ENCODE measurements around the gene CLSTN2.

Gene CLSTN2

DNA sequence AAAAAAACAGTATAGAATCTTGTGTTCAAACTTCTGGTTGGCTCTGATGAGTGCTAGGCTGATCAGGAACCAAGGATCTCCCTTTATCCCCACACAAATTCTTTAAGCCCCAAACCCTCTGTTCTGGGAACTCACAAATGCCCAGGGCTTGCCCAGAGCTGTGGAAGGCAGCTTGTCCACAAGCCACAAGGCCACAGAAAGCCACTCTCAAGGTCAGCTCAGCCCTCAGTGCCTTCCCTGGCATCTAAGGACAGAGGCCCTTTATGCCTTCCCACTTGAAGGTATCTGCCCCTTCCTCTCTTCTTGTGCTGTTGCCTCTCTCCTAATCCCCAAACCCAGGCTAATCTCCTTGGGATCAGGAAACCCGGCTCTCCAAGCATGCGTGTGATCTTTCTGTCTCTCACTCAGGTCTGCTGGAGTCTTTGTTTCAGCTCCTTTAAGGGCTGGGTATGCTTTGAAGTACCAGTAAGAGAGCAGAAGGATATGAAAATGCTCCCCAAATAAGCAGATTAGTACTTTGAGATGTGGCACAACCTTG lies 597.9 kb downstream of the CLSTN2 start:
- Mint-ChIP-seq H3K9me3 (peaks cover 0 to 5% of the 10 kb centered on the region in 2 donors), H3K4me3 (no peak overlapping the region), H3K4me1 (no peaks in the 10 kb centered on the region), H3K27me3 (no peaks in the 10 kb centered on the region), H3K27ac (no peak overlapping the region)
- no peak for ATAC-seq
- no peak for DNase-seq

DNA sequence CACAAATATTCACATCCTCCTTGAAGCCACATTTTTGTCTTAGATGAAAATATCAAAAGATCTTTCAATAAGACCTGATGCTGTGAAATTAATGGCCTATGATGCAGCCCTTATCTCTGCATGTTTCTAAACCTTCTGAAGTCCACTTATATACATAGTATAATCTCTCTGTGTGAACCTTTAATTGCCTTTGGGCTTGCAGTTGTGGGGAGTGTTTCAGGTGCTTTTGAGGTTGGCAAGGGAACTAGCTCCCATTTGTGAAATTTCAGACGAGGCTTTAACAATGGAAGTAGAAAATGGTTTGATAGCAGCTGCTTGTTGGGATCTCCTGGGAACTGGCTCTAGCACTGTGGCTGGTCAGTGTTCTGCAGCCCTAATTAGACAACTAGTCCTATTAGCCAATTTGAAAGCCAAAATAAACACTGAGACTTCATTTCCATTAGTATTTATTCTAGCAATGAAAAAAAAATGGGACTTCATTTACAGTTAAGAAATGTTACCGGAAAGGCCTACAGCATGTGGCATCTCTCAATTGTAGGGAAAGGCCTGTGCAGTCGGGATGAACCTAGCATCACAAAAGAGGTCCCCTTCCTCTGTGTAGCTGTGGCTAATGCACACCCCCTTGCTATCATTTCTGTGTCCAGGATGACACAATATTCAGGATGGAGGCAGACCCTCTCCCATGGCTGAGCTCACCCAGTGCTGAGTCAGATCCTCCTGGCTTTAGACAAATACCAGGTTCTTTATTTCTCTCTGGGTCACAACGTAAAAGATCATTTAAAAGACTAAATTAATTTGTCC lies 602.1 kb downstream of the CLSTN2 start:
- DNase-seq (no peak), ATAC-seq (no peak)
- Mint-ChIP-seq H3K27me3 (no peaks in the 10 kb centered on the region), H3K27ac (no peak overlapping the region), H3K4me3 (no peak overlapping the region), H3K4me1 (no peaks in the 10 kb centered on the region), H3K9me3 (no peaks in the 10 kb centered on the region)

DNA sequence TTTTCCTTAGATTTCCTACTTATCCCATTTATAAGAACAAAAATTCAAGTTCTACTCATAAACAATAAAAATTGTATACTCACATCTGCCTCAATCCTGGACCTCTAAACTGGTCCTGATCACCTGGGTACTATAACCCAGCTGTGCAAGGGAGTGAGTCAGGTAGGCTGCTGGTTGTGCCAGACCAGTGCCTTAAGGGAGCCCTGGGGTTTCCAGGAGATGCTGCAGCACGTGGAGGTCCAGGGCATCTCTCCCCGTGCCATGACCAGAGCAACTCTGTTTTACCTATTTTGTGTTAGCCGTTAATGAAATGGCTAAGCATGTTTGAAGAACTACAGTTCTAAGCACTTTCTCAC lies 602.7 kb downstream of the CLSTN2 start:
- no peak for ATAC-seq
- Mint-ChIP-seq H3K27me3 (no peaks in the 10 kb centered on the region), H3K27ac (no peak overlapping the region), H3K4me1 (no peaks in the 10 kb centered on the region), H3K9me3 (no peaks in the 10 kb centered on the region), H3K4me3 (no peak overlapping the region)
- DNase-seq: no peak

DNA sequence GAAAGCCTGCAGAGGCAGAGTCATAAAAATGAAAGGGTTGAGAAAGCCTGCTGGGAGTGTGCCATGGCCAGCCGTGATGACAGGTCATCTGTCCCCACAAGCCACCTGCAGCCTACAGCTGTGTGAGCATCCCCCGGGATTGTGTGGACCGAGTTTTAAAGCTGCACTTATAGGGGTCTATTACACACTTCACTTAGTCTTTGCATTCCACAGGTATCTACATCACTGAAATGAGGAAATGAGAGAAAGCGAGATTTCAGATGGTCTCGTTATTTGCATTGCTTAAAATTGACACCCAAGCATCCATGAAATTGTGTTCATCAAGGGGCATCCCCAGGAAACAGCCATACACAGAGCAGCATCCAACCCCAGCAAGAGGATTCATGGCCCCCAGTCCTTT lies 605.3 kb downstream of the CLSTN2 start:
- H3K4me3 Mint-ChIP-seq: no peak overlapping the region
- no peaks in the 10 kb centered on the region for H3K27me3 Mint-ChIP-seq
- H3K27ac Mint-ChIP-seq: no peak overlapping the region
- DNase-seq (no peak), ATAC-seq (no peak)
- no peaks in the 10 kb centered on the region for H3K9me3 Mint-ChIP-seq
- no peaks in the 10 kb centered on the region for H3K4me1 Mint-ChIP-seq

DNA sequence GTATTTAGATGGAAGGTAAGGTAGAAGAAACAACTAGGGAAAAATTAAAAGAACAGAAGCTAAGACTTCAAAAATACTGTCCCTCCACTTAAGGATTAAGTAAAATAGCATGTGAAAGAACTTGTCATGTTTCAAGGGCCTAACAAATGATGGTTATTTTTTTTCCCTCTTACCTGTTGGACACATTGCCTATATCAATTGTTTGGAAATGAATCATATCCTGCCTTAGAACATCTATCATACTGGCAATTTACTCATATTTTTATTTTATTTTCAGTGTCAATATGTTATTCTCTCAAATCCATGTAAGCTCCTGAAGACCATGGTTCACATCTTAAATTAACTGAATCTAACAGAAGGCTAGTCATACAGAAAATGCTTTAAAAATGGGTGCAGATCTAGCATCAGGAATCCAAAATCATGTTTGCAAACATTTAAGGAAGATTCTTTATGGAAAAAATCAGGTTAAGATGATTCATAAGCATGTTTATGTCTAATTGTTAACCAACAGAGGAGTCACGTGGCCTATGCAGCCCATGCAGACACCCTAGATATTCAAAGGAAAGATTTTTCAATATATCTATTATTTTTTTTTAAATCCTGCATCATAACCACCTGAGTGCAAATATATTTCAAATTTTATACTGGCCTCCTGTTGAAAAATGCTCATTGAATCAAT lies 607.1 kb downstream of the CLSTN2 start:
- no peak for ATAC-seq
- H3K9me3 Mint-ChIP-seq: no peaks in the 10 kb centered on the region
- H3K27me3 Mint-ChIP-seq: no peaks in the 10 kb centered on the region
- H3K4me1 Mint-ChIP-seq: no peaks in the 10 kb centered on the region
- DNase-seq: no peak
- H3K4me3 Mint-ChIP-seq: no peak overlapping the region
- no peak overlapping the region for H3K27ac Mint-ChIP-seq

DNA sequence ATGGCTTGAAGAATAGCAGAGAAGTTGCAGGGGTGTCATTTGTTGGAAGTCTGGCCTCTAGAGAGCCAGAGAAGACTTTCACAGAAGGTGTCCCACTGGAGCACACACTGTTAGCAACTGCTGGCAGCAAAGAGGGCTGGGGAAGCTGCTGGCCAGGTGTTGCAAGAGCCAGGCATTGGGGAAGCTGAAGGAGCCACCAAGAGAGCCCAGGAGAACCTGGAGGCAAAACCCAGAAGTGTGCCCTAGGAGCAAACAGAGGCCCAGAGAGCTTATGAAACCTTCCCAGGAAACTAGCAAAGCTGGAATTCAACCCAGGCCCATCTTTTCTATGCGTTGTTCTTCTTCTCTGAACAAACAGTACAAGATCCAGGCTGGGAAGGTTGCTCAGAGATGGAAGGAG lies 610.2 kb downstream of the CLSTN2 start:
- Mint-ChIP-seq H3K27ac (peak overlapping the region in 1 of 2 donors; percentile 28), H3K4me3 (no peak overlapping the region), H3K9me3 (no peaks in the 10 kb centered on the region), H3K27me3 (no peaks in the 10 kb centered on the region), H3K4me1 (no peaks in the 10 kb centered on the region)
- DNase-seq (no peak), ATAC-seq (no peak)

DNA sequence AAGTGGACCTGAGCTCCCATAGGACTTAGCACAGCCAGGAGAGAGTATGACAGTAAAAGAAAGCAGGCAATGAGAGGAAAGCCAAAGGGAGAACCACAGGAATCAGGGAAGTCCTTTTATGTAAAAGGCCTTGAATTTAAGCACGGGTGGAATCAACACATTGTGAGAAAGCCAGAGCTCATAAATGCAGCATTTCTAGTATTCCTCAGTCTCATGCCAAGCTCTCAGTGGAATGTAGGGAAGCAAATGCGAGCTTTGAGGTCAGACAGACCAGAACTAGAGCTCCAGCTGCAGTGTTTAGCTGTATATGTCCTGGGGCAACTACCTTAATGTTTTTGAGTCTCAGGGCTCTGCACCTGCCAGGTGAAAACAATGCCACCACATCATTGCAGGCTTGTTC lies 610.8 kb downstream of the CLSTN2 start:
- Mint-ChIP-seq H3K9me3 (no peaks in the 10 kb centered on the region), H3K27ac (no peak overlapping the region), H3K4me3 (no peak overlapping the region), H3K27me3 (no peaks in the 10 kb centered on the region), H3K4me1 (no peaks in the 10 kb centered on the region)
- no peak for ATAC-seq
- DNase-seq: no peak

DNA sequence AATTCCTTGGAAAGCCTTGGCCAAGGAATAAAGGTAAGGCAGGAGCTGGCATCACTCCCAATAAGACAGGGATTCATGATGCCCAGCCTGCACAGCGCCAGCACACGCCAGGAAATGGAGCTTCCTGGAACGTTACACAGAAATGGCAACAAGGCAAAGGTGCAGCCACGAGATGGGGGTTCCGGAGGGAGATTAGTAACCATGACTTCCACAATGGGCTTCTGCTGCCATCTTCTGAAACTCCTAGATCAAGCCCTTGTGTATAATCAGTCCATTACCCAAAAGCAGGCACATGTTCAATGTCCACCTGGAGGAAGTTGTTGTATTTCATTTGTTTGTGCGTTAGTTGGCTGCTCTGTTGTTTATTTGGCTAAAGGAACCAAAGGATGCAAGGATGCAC lies 611.7 kb downstream of the CLSTN2 start:
- Mint-ChIP-seq H3K27ac (no peak overlapping the region), H3K27me3 (no peaks in the 10 kb centered on the region), H3K4me3 (no peak overlapping the region), H3K4me1 (no peaks in the 10 kb centered on the region), H3K9me3 (no peaks in the 10 kb centered on the region)
- no peak for DNase-seq
- ATAC-seq: no peak

DNA sequence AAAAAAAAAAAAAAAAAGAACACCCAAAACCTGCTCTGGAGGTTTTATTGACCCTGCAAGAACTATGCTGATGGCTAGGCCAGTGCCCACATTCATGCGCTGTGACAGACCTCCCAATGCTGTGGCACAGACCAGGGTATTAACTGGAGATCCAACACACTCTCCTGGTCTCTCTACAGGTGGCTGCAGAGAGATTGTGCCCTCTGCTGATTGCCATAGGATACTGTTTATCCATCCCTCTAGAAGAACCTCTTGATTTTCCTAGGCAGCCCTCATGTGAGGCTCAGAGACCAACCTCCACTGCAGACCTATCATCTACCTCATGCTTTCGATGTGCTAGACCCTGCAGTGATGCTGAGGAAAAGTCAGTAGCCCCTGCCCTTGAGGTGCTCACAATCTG lies 617.4 kb downstream of the CLSTN2 start:
- no peak overlapping the region for H3K4me3 Mint-ChIP-seq
- DNase-seq: no peak
- no peak for ATAC-seq
- no peaks in the 10 kb centered on the region for H3K9me3 Mint-ChIP-seq
- H3K27ac Mint-ChIP-seq: no peak overlapping the region
- H3K27me3 Mint-ChIP-seq: no peaks in the 10 kb centered on the region
- H3K4me1 Mint-ChIP-seq: no peaks in the 10 kb centered on the region

DNA sequence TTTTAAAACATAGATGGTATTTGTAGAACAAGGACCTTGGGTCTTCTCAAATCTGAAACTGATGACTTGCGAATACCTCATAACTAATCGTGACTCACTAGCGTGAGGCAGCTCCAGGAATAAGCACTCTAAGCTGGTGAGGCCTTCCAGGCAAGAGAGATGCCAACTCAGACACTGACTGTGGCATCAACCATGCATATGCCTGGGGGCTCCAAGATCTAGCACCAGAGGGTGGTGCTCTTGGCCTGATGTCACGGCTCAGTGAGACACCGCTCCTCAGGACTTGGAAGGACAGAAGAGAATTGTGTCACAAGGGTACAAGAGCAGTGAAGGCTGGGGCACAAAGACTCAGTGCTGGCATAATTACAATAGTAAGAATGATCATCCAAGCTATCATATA lies 617.9 kb downstream of the CLSTN2 start:
- ATAC-seq: no peak
- no peak overlapping the region for H3K27ac Mint-ChIP-seq
- H3K4me1 Mint-ChIP-seq: no peaks in the 10 kb centered on the region
- H3K4me3 Mint-ChIP-seq: no peak overlapping the region
- H3K27me3 Mint-ChIP-seq: no peaks in the 10 kb centered on the region
- H3K9me3 Mint-ChIP-seq: no peaks in the 10 kb centered on the region
- no peak for DNase-seq

DNA sequence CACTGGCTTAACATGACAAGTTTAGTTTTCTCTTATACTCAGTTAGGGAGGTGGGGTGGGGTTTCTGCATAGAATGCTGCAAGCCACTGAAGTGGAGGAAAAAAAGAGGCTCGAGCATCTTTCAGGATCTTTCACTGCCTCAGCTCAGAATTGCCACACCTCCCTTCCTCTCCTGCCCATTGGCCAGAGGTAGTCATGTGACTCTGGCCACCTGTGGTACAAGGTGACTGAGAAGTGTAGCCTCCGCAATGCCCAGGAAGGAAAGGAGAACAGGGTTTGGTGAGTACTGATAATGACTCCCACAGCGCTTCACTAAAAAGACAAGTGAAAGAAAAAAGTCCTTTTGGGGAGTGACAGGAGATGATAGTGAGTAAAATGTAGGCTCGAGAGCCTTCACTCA lies 618.6 kb downstream of the CLSTN2 start:
- Mint-ChIP-seq H3K9me3 (no peaks in the 10 kb centered on the region), H3K4me1 (no peaks in the 10 kb centered on the region), H3K27me3 (no peaks in the 10 kb centered on the region), H3K4me3 (no peak overlapping the region), H3K27ac (no peak overlapping the region)
- ATAC-seq: no peak
- DNase-seq: no peak

DNA sequence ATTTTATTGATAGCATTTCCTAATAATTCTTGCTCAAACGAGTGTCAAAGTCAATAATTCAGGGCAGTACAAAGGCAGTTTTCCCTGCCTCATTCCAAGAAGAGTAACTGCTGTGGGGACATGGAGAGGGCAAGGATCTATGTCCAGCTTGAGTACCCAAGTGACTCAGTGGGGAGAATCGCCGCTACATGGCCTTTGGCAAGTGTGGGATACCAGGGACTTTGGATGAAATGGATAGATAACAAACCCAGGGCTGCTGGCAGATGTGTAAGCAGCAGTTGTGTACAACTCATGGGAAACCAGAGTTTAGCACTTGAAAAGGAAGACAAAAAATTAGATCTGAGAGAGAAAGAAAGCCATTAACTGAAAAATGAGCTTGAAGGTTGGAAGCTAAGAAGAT lies 620.7 kb downstream of the CLSTN2 start:
- peaks cover 6% of the 10 kb centered on the region for H3K27me3 Mint-ChIP-seq
- no peak for ATAC-seq
- no peaks in the 10 kb centered on the region for H3K4me1 Mint-ChIP-seq
- H3K4me3 Mint-ChIP-seq: no peak overlapping the region
- no peak overlapping the region for H3K27ac Mint-ChIP-seq
- no peak for DNase-seq
- H3K9me3 Mint-ChIP-seq: no peaks in the 10 kb centered on the region

DNA sequence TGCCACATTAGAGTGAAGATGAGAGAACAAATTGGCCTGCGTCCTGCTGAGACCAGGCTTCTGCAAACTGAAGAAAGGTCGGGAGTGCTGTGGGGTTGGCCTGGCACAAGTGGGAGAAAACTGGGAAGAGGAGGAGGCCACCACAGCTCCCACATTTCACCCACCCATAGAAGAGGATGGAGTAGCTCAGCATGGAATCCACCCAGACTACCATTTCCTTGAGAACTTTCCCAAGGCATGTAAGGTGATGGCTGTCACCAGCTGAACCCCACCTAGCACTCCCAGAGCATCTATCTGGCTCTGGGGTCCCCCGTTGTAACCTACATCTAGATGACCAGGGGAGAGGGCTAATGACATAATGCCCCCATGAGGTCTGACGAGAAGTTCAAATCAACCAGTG lies 622.5 kb downstream of the CLSTN2 start:
- DNase-seq (no peak), ATAC-seq (no peak)
- Mint-ChIP-seq H3K4me1 (no peaks in the 10 kb centered on the region), H3K9me3 (no peaks in the 10 kb centered on the region), H3K4me3 (no peak overlapping the region), H3K27me3 (peaks cover 6% of the 10 kb centered on the region), H3K27ac (peak overlapping the region in 1 of 2 donors; percentile 68)

DNA sequence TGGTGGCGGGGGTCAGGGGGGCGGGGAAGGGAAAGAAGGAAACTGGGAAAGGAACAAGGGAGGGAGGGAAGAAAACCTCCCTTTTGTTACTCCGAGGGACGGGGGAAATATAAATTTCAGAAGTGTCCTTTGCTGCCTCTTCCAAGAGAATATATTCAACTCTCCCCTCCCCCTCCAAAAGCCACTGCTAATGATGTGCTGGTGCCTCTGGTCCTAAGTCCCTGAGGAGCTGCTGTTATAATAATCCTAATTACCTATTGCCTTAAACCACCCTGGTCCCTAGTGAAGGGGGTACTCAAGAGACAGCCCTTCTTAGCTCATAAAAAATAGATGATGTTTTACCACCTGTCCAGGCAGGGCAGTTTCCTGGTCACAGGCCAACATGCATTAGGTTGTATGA lies 624.6 kb downstream of the CLSTN2 start:
- H3K4me1 Mint-ChIP-seq: no peaks in the 10 kb centered on the region
- H3K27me3 Mint-ChIP-seq: peaks cover 13% of the 10 kb centered on the region
- no peak overlapping the region for H3K27ac Mint-ChIP-seq
- H3K9me3 Mint-ChIP-seq: no peaks in the 10 kb centered on the region
- H3K4me3 Mint-ChIP-seq: no peak overlapping the region
- DNase-seq: no peak
- no peak for ATAC-seq

DNA sequence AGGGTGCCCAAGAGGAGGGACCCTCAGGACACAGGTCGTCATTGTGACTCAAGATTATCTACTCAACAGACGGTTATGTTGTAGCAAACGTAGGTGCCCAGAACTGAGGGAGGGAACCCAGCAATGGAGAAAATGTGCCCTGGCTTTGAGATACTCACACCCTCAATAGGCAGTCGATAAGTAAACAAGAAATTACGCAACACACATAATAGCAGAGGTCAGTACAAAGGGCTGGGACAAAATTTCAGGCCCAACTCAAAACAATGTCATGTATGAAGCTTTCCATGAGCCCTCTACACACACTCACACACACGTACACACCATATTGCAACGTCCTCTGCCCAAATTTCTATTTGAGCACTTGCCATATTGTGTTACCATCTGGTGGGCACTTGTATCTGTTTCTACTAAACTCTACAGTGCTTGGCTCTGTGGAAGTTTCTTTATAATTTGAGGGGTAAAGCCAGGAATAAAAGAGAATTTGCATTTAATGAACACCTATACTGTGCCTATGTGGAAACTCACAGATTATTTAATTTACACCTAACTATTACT lies 628.3 kb downstream of the CLSTN2 start:
- H3K27me3 Mint-ChIP-seq: peaks cover 13% of the 10 kb centered on the region
- no peaks in the 10 kb centered on the region for H3K9me3 Mint-ChIP-seq
- no peak overlapping the region for H3K4me3 Mint-ChIP-seq
- ATAC-seq (no peak), DNase-seq (no peak)
- H3K4me1 Mint-ChIP-seq: no peaks in the 10 kb centered on the region
- H3K27ac Mint-ChIP-seq: no peak overlapping the region

DNA sequence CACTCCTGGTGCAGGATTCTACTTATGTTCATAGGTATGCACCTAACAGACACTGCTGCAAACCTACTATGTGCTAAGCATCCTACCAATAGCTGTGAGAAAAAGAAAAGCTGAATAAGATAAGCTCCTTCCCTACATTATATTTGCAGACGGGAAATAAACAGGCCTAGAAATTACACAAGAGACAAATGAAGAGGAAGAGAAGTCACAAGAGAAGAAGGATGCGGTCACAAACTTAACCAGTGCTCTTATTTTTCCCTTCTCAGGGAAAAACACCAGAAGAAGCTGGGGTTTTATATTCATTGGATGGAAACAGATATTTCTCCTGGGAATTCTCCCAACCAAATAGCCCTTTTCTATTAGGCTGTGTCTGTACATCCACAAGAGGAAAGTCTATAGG lies 633.1 kb downstream of the CLSTN2 start:
- ATAC-seq: no peak
- Mint-ChIP-seq H3K27me3 (peaks cover 7% of the 10 kb centered on the region), H3K4me3 (no peak overlapping the region), H3K9me3 (no peaks in the 10 kb centered on the region), H3K27ac (no peak overlapping the region), H3K4me1 (no peaks in the 10 kb centered on the region)
- DNase-seq: no peak

Measured in stimulated activated naive CD8-positive, alpha-beta T cell treated with anti-CD3 and anti-CD28 coated beads, Interleukin-15, amount 100 ng/mL, for 72 hours (primary cell).